HCEC 1CT (cell line): ENCODE measurements around the gene PGPEP1.
"Not testable (repeated sequence)": the region's sequence is repeated elsewhere in the genome, so short reads cannot be mapped to it uniquely, and the experiment has no call there.

Experiments
- DNase-seq: peaks from one replicate; pipeline ENCODE4 v3.0.0-alpha.2; 2017

The PGPEP1 gene

DNA sequence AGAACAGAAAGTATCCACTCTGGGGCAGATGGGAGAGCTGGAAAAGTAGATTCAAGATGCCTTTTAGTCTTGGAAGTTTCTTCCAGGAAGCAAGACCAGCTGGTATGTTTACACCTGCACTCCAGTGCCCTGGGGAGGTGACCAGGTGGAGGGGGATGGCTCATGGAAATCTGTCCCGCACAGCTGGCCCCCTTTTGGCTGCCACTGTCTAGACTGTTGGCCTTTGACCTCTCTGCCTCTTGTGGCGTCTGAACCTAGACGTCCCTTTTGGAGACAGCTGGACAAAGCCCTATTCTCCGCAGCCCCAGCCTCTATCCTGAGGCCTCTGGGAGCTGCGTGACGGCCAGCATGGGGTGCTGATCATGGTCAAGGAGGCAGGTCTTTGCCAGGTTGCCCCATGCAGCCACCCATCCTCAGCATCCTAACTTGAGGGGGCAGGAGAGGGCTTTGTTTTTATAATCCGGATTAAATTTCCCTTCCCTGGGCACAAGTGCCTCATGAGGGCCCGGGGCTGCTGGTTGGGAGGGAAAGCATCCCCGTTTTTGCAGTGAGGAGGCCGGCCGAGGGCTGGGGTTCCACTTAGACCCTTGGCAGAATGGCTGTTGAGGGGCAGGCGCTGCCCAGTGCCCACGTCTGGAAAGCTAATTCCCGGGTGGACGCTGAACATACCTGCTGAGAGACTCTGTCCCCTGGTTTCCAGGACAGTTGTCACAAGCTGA lies 28.3 kb downstream of the PGPEP1 start:
- no peak for DNase-seq

DNA sequence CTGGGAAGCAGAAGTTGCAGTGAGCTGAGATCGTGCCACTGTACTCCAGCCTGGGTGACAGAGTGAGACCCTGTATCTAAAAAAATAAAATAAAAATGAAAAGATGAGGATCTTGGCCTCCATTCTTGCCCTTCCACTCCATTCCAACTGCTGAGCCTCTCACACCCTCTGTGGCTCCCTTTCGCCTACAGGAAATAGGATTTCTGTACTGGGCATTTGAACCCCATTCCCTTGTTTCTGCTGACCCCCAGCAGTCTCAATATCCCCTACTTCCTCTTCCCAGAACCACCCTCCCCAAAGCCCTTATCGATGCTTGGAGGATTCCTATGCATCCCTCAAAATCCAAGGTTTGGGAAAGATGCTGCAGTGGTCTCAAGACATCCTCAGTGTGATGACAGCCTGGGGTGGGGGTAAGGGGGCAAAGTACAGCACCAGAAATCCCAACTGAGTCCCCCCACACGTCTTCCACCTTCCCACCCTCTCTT lies 33.1 kb downstream of the PGPEP1 start:
- DNase-seq: no peak

DNA sequence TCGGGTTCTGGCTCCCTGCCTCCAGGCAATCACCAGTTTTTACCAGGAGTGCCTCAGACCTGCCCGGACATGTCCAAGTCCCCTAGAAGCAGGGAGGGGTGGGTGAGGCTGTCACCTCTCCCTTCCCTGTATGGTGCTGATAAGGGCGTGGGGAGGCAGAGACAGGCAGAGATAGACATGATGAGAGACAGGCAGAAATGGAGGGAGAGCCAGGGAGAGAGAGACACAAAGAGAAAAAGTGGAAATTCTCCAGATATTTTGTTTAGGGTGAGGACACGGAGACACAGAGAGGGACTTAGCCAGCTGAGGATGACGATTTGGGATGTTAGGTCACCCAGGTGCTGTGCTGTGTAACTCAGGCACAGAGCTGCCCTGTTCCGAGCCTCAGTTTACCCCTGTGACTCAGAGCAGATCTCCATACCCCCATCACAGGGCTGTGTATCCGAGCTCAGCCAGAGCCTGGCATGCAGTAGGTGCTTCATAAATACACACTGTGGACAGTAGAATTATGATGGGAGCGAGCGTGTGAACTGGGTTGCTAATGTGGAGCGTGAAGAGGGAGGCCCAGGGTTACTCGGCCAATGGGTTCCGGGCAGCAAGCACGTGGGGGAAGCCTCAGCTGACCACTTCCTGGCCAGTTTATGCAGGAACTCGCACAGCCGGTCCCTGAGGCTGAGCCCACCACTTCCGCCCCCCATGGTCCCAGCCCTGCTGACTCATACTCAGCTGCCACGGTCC lies 33.7 kb downstream of the PGPEP1 start:
- peak; percentile 99 for DNase-seq

DNA sequence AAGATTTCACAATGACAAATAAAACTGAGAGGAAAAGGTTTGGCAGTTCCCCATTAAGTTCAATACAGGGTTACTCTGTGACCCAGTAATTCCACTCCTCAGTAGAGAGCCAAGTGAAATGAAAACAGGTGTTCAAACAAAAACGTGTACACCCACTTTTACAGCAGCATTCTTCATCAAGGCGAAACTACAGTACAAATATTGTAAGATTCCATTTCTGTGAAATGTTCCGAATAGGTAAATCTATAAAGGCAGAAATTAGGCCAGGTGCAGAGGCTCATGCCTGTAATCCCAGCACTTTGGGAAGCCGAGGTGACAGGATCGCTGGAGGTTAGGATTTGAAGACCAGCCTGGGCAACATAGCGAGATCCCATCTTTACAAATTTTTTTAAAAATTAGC lies 36.6 kb downstream of the PGPEP1 start:
- DNase-seq: no peak

DNA sequence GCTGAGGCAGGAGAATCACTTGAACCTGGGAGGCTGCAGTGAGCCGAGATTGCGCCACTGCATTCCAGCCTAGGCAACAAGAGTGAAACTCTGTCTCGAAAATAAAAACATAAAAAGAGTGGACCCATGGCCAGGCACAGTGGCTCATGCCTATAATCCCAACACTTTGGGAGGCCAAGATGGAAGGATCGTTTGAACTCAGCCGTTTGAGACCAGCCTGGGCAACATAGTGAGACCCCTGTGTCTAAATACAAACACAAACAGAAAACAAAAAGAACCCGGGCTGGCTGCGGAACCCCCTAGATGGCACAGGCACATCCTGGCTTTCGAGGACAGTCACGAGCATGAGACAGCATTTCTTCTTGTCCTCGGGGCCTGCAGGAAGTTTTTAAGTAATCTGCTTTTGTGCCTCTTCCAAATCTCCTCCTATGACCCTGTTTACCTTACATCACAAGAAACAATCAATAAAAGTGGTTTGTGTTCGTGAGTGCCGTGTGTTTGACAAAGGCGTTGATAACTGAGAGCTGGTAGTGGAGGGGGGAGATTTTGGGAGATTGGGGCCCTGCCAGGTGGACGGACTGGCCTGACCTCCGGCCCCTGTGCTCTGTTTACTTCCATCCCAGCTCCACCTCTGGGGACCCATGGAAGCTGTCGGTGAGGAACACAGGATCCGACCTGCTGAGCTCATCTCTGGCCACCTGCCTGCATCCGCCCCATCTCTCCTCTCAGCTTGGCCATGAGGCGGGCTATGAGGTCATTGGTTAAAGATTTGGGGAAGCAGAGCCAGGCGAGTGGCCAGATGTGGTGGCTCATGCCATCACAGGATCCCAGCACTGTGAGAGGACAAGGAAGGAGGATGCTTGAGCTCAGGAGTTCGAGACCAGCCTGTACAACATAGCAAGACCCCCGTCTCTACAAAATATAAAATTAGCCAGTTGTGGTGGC lies 39.7 kb downstream of the PGPEP1 start:
- DNase-seq: peak; percentile 89

DNA sequence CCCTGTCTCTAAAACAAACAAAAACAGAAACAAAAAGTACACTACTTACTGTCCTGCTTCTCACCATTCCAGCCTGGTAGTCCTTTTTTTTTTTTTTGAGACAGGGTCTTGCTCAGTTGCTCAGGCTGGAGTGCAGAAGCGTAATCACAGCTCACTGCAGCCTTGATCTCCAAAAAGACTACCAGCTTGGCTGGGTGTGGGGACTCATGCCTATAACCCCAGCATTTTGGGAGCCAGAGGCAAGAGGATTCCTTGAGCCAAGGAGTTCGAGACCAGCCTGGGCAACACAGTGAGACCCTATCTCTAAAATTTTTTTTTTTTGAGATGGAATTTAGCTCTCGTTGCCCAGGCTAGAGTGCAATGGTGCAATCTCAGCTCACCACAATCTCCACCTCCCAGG lies 40.4 kb downstream of the PGPEP1 start:
- DNase-seq: no peak

DNA sequence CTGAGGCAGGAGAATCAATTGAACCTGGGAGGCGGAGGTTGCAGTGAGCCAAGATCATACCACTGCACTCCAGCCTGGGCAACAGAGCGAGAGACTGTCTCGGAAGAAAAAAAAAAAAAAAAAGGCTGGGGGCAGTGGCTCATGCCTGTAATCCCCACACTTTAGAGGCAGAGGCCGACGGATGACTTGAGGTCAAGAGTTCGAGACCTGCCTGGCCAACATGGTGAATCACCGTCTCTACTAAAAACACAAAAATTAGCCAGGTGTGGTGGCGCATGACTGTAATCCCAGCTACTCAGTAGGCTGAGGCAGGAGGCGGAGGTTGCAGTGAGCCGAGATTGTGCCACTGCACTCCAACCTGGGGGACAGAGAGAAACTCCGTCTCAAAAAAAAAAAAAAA lies 43.2 kb downstream of the PGPEP1 start:
- not testable (repeated sequence) for DNase-seq

DNA sequence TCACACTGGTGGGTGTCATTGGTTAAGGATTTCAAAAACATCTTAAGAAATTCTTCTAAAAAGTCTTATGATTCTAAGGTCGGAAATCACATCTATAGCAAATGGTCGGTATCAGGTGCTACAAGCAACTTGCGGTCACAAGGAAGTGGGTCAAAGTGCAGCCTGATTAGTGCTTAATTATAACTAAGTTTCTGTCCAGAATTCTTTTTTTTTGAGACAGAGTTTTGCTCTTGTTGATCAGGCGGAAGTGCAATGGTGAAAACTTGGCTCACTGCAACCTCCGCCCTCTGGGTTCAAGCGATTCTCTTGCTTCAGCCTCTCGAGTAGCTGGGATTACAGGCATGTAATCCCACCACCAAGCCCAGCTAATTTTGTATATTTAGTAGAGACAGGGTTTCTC lies 44.4 kb downstream of the PGPEP1 start:
- DNase-seq: no peak

DNA sequence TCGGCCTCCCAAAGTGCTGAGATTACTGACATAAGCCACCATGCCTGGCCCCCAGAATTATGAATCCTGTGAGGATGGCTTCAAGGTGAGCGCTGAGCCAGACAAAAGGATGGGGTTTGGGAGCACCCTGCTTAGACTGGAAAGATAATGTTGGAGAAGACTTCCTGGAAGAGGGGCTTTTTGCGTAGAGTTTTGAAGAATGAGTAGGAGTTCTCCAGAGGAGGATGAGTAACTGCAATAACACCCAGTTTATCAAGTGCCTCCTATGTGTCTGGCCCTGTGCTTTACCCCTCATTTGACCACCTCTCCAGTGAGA lies 44.9 kb downstream of the PGPEP1 start:
- no peak for DNase-seq

DNA sequence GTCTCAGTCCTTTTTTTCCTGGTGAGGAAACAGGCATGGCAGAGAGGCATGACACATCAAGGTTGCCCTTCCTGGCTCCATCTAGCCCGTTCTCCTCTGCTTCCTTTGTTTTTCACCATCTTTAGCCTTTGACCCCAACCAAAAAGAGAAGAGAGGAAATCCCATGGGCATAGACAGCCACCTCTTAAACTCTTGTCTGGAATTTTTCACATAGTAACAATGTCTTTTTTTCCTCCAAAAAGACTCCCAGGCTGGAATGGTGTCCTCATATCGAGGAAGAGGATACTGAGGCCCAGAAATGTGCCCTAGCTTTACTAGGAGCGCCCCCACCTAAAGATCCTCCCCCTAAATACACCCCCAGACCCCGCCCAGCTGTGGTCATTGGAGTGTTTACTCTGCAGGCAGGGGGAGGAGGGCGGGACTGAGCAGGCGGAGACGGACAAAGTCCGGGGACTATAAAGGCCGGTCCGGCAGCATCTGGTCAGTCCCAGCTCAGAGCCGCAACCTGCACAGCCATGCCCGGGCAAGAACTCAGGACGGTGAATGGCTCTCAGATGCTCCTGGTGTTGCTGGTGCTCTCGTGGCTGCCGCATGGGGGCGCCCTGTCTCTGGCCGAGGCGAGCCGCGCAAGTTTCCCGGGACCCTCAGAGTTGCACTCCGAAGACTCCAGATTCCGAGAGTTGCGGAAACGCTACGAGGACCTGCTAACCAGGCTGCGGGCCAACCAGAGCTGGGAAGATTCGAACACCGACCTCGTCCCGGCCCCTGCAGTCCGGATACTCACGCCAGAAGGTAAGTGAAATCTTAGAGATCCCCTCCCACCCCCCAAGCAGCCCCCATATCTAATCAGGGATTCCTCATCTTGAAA lies 45.5 kb downstream of the PGPEP1 start, which contains the start of gene GDF15:
Gene GDF15, plus strand, starts transcription at position 484 of the 868 bp plus-strand sequence. Its CDS starts 32 bp downstream, at position 516.
- peak; percentile 58 for DNase-seq

DNA sequence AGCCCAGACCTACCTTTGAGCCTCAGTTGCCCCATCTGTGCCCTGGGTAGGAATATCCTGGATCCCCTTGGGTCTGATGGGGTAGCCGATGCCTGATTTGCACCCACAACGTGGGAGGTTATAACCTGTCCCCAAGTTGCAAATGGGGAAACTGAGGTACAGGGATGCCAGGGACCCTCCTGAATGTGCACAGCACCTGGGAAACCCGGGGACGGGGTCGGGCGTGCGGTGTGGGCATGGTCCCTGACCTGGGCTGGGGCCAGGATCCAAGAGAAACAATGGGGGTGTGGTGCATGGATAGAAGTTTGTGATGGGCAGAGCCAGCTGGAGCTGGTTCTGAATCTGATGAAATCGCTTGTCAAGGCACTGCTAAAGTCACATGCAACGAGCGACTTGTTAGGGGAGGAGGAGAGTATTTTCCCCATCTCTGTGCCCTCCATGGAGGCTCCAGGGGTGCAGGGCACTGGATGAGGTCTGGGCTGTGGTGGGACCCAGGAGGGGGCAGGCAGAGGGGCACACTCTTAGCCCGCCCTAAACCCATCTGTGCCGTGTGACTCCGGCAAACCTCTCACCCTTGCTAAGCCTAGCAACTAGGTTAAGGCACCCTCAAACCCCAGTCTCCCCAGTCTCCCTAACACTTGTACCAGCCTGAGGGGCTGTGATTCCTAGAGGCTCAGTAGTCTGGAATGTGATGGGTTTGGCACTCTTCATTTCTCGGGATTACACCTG lies 46.3 kb downstream of the PGPEP1 start:
- no peak for DNase-seq

DNA sequence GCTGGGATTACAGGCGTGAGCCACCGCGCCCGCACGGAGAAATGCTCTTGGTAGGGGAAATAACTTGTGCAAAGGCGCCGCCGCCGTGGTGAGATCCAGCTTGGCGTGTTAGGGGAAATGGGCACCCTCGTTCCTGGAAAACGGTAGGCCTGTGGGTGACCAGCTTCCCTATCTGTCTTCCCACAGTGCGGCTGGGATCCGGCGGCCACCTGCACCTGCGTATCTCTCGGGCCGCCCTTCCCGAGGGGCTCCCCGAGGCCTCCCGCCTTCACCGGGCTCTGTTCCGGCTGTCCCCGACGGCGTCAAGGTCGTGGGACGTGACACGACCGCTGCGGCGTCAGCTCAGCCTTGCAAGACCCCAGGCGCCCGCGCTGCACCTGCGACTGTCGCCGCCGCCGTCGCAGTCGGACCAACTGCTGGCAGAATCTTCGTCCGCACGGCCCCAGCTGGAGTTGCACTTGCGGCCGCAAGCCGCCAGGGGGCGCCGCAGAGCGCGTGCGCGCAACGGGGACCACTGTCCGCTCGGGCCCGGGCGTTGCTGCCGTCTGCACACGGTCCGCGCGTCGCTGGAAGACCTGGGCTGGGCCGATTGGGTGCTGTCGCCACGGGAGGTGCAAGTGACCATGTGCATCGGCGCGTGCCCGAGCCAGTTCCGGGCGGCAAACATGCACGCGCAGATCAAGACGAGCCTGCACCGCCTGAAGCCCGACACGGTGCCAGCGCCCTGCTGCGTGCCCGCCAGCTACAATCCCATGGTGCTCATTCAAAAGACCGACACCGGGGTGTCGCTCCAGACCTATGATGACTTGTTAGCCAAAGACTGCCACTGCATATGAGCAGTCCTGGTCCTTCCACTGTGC lies 47.9 kb downstream of the PGPEP1 start:
- DNase-seq: peak; percentile 27

DNA sequence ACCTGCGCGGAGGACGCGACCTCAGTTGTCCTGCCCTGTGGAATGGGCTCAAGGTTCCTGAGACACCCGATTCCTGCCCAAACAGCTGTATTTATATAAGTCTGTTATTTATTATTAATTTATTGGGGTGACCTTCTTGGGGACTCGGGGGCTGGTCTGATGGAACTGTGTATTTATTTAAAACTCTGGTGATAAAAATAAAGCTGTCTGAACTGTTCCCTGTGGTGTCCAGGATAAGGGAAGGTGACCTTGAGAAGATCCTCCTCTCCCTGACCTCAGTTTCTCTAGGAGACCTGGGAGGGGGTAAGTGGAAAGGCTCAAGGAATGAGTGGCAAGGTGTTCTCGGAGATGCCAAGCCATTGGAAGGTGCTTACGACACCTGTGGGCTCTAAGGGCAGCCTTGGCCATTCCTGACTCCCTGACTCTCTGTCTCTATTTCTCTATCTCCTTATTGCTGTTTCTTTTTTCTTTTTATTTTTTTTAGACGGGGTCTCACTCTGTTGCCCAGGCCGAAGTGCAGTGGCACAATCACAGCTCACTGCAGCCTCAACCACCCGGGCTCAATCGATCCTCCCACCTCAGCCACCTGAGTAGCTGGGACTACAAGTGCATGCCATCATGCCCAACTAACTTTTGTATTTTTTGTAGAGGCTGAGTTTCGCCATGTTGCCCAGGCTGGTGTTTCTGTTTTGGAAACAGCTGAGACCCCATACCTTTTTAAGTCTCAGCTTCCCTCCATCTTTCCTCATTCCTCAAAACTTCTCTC lies 48.7 kb downstream of the PGPEP1 start:
- DNase-seq: no peak

DNA sequence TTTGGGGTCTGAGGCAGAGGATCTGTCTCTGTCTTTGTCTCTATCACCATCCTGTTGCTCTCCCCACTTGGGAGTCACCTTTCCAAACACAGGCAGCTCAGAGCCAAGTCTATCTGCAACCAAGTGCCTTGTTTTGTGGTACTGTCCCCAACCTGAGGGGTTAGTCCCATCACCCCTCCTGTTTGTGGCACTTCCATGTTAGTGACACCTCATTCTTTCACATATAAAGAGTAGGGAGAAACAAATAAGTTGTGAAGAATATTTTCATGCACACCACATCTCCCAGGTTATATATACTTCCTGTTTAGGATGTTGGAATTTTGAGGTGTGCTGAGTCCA lies 49.3 kb downstream of the PGPEP1 start:
- DNase-seq: no peak

DNA sequence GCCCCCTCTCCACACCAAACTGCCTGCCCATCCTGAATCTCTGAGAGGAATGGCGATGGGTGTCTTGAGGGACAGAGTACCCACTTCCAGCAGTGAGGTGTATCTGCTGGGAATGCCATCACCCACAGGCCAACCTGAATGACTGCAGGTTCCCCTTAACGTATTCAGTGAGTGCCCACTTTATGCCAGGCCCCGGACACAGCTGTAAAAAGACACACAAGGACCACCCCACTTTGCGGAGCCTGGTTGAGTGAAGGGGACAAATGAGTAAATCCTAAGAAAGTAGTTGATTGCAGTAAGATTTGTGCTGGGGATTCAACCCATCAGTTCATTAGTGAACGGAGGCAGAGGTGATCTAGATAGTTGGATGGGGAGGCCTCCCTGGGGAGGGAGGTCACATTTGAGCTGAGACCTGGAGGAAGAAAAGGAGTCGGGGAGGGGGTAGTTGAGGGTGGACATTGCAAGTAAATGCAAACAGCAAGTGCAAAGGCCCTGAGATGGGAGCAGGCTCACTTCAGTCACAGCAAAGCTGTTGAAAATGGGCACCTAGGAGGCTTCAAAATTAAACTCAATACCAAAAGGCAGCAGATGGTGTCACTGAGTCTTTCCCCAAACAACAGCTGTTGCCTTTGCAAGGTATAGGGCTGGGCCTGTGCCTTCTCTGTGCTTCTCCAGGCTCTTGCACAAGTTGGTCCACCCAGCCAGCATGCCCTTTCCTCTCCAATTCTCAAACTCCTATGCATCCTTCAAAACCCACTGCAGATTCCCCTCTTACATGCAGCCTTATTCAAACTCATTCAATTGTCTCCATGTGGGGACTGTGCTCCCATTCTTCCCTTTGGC lies 49.9 kb downstream of the PGPEP1 start:
- DNase-seq: no peak

DNA sequence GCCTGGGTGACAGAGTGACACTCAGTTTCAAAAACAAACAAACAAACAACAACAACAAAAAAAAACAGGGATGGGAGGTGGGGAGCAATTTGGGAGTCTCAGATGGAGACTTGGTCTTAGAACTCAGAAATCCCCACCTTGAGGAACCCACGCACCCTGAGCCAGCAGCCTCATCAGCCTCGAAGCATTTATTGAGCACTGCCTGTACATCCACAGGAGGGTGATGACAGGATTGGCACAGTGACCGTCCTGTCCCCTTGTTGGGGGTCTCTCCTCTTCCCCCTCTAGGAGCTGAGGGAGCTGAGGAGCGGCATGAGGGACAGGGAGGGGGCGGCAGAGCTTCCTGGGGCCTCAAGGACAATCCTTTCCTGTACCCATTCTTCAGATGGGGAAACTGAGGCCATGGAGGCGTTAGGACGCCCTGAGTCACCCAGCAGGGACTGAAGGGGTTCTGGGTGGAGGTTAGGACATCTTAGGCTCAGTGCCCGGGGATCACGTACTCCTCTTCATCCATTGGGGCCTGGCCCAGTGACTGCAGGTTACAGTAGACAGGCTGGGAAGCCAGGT lies 51.2 kb downstream of the PGPEP1 start:
- no peak for DNase-seq

DNA sequence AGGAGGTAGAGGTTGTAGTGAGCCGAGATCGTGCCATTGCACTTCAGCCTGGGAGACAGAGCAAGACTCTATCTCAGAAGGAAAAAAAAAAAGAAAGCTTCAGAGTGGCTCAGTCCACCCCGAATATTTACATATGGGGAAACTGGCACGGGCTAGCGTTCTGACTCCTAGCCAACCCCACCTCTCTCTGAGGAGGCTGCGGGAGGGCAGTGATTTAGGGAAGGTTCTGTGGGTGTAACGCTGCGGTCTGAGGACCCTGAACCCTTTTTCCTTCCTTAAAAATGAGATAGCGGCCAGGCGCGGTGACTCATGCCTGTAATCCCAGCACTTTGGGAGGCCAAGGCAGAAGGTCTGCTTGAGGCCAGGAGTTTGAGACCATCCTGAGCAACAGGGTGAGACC lies 52.0 kb downstream of the PGPEP1 start:
- no peak for DNase-seq

DNA sequence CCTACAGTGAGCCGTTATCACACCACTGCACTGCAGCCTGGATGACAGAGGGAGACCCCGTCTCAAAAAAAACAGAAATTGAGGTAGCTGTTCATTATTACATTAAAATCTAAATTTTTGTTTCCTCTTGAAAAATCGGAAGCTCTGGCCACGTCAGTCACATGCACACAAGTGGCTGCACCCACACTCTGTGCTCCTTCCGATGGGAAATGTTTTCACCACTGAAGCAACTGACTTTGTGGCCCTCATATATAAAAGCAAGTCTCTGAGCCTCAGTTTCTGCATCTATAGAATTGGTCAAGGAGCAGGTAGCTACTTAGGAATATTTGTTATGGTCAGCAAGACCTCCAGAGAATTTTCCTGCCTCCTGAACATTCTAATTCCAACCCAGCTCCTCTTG lies 52.5 kb downstream of the PGPEP1 start:
- DNase-seq: no peak

DNA sequence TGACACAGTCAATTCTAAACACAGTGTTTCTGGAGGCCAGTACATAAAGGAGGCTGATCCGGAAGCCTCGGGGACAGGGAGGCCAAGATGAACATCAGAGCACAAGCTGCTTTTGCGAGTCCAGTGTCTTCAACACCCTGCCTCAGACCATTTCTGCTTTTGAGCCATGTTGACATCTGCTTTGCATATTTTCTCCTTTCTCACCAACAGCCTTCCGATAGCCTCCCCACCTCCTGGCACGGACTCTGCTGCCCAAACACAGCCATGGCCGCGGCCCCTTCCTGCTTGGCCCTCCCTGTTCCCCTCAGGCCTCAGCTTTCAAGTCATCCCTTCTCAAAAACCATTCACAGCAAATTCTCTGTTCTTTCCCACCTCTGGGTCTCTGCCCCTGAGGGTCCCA lies 53.4 kb downstream of the PGPEP1 start:
- no peak for DNase-seq
